Hepatocyte (in vitro differentiated cells): ENCODE data around the gene NPLOC4. TPM values are rescaled to one million over a fixed set of nuclear protein-coding genes. Genes with fewer than 3 reads are reported as not detected.

Source experiments
- DNase-seq: peaks from one replicate; pipeline ENCODE4 v3.0.0-alpha.2; 2016; ENCODE audit warnings: low spot score
- H2AFZ ChIP-seq: fragments of 200-600 bp; sonication (generic); 2 replicates; pipeline ENCODE4 v1.6.0; 2016; ENCODE audit warnings: antibody characterized with exemption, mild to moderate bottlenecking
- H3K27ac ChIP-seq: fragments of 200-600 bp; sonication (generic); 2 replicates; pipeline ENCODE4 v1.5.1; 2016; ENCODE audit warnings: mild to moderate bottlenecking
- H3K27me3 ChIP-seq: fragments of 200-600 bp; sonication (generic); 2 replicates; pipeline ENCODE4 v1.6.1; 2016
- H3K36me3 ChIP-seq: fragments of 200-600 bp; sonication (generic); replicated peaks from 2 replicates; pipeline ENCODE4 v1.5.1; 2016; ENCODE audit warnings: low read depth; ENCODE audit not compliant: insufficient read depth
- H3K4me1 ChIP-seq: fragments of 200-600 bp; sonication (generic); 2 replicates; pipeline ENCODE4 v1.5.1; 2016; ENCODE audit warnings: mild to moderate bottlenecking, moderate library complexity; ENCODE audit not compliant: insufficient read depth
- H3K4me2 ChIP-seq: fragments of 200-600 bp; sonication (generic); 2 replicates; pipeline ENCODE4 v1.6.0; 2016
- H3K4me3 ChIP-seq: fragments of 200-600 bp; sonication (generic); 2 replicates; pipeline ENCODE4 v1.5.1; 2016; ENCODE audit warnings: mild to moderate bottlenecking
- H3K79me2 ChIP-seq: fragments of 200-600 bp; sonication (generic); 2 replicates; pipeline ENCODE4 v1.6.0; 2017; ENCODE audit warnings: mild to moderate bottlenecking
- H3K9me2 ChIP-seq: fragments of 200-600 bp; sonication (generic); replicated peaks from 2 replicates; pipeline ENCODE4 v1.6.0; 2017; ENCODE audit warnings: mild to moderate bottlenecking; ENCODE audit not compliant: insufficient read depth
- H3K9me3 ChIP-seq: fragments of 200-600 bp; sonication (generic); 2 replicates; pipeline ENCODE4 v1.5.1; 2016; ENCODE audit warnings: low read depth, mild to moderate bottlenecking
- H4K20me1 ChIP-seq: fragments of 200-600 bp; sonication (generic); 2 replicates; pipeline ENCODE4 v1.6.0; 2016; ENCODE audit warnings: mild to moderate bottlenecking; ENCODE audit not compliant: insufficient read depth, poor library complexity, severe bottlenecking
- EZH2 ChIP-seq: fragments of 200-600 bp; sonication (generic); IDR thresholded peaks from 2 replicates; pipeline ENCODE4 v1.6.1; 2016; ENCODE audit warnings: antibody characterized with exemption, mild to moderate bottlenecking, borderline replicate concordance
- EZH2phosphoT487 ChIP-seq: fragments of 200-600 bp; sonication (generic); IDR thresholded peaks from one replicate; pipeline ENCODE4 v1.6.1; 2018; ENCODE audit warnings: antibody characterized with exemption, mild to moderate bottlenecking, low read depth, moderate library complexity; ENCODE audit not compliant: unreplicated experiment, severe bottlenecking
- WGBS: methylation state at CpG from one replicate; pipeline ENCODE4 v1.1.6; 2016; ENCODE audit warnings: low lambda C conversion rate; ENCODE audit errors: missing lambda C conversion rate; 5-methylcytosine and 5-hydroxymethylcytosine counted together
- polyA plus RNA-seq: library from polyadenylated mRNA; unstranded; fragments of >200 nt; fragmentation: Nextera tagmentation; extraction: Ambion mirVana; gene quantifications from 2 replicates; pipeline ENCODE4 v1.2.1, GENCODE V29; 2016
- total RNA-seq: library from RNA; depleted of rRNA; stranded (reverse); fragments of >200 nt; gene quantifications from 2 replicates; pipeline ENCODE4 v1.2.3, GENCODE V29; 2014
- TF ChIP-seq, protein P1 (sequence below): fragments of 200-600 bp; sonication (generic); IDR thresholded peaks from 2 replicates; pipeline ENCODE4 v1.5.1; 2016; ENCODE audit warnings: antibody characterized with exemption, mild to moderate bottlenecking; ENCODE audit not compliant: poor library complexity

Gene NPLOC4
- total and polyA plus RNA-seq, 2 experiments from 2014 or later, result 53.7 to 54.6 TPM

DNA sequence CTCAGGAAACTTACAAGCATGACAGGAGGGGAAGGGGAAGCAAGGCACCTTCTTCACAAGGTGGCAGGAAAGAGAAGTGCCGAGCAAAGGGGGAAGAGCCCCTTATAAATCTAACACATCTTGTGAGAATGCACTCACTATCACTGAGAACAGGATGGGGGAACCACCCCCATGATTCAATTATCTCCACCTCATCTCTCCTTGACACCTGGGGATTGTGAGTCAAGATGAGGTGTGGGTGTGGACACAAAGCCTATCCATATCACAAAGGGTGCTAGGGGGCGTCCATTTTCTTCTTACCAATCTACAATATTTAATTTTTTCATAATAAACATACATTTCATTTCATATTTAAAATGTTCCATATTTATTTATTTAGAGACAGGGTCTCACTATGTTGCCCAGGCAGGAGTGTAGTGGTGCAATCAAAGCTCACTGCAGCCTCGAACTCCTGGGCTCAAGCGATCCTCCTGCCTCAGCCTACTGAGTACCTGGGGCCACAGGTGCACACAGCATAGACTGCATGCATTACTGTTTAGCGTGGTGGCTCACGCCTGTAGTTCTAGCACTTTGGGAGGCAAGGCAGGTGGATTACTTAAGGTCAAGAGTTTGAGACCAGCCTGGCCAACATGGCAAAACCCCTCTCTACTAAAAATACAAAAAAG lies 58.2 kb downstream of the NPLOC4 start:
- Histone ChIP-seq H3K79me2 (peaks cover 5% of the 10 kb centered on the region), H3K4me2 (no peak overlapping the region), H3K4me1 (peaks cover 19% of the 10 kb centered on the region), H3K9me3 (no peaks in the 10 kb centered on the region), H3K27me3 (no peaks in the 10 kb centered on the region), H3K9me2 (no peaks in the 10 kb centered on the region), H3K4me3 (no peak overlapping the region), H2AFZ (no peak overlapping the region), H3K27ac (peak overlapping the region; percentile 48), H4K20me1 (peaks cover 6% of the 10 kb centered on the region), H3K36me3 (no peaks in the 10 kb centered on the region)
- WGBS, result 97% methylated on average over 6 of the region's 6 CpGs
- DNase-seq, result no peak
- no peak for TF ChIP-seq EZH2phosphoT487
- TF ChIP-seq, protein P1, sequence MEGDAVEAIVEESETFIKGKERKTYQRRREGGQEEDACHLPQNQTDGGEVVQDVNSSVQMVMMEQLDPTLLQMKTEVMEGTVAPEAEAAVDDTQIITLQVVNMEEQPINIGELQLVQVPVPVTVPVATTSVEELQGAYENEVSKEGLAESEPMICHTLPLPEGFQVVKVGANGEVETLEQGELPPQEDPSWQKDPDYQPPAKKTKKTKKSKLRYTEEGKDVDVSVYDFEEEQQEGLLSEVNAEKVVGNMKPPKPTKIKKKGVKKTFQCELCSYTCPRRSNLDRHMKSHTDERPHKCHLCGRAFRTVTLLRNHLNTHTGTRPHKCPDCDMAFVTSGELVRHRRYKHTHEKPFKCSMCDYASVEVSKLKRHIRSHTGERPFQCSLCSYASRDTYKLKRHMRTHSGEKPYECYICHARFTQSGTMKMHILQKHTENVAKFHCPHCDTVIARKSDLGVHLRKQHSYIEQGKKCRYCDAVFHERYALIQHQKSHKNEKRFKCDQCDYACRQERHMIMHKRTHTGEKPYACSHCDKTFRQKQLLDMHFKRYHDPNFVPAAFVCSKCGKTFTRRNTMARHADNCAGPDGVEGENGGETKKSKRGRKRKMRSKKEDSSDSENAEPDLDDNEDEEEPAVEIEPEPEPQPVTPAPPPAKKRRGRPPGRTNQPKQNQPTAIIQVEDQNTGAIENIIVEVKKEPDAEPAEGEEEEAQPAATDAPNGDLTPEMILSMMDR, result no peak
- TF ChIP-seq EZH2, result no peak

DNA sequence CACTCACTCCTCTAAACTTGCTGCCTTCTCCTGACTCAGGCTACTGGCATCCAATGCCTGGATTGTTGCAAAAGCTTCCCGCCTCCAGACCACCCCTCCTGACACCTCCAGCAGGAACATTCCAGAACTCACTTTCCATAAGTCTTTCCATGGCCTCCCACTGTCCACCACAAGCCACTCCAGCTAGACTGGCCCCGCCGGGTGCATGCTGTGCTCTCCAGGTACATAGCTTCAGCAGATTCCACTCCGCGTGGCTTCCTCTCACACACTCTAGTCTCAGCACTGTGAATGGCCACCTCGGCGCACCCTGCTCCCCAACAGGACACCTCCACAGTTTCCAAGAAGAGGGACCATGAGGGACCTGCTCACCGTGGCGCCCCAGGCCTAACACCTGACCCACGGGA lies 58.9 kb downstream of the NPLOC4 start:
- WGBS, result 90% methylated on average over 10 of the region's 10 CpGs
- Histone ChIP-seq H4K20me1 (peaks cover 6% of the 10 kb centered on the region), H3K9me3 (no peaks in the 10 kb centered on the region), H3K4me1 (peaks cover 19% of the 10 kb centered on the region), H3K36me3 (no peaks in the 10 kb centered on the region), H3K9me2 (no peaks in the 10 kb centered on the region), H3K27me3 (no peaks in the 10 kb centered on the region), H3K4me3 (no peak overlapping the region), H3K27ac (peak overlapping the region; percentile 48), H3K79me2 (peaks cover 9% of the 10 kb centered on the region), H3K4me2 (no peak overlapping the region), H2AFZ (no peak overlapping the region)
- no peak for DNase-seq
- TF ChIP-seq EZH2phosphoT487 (no peak), EZH2 (no peak)
- TF ChIP-seq, protein P1, result no peak

DNA sequence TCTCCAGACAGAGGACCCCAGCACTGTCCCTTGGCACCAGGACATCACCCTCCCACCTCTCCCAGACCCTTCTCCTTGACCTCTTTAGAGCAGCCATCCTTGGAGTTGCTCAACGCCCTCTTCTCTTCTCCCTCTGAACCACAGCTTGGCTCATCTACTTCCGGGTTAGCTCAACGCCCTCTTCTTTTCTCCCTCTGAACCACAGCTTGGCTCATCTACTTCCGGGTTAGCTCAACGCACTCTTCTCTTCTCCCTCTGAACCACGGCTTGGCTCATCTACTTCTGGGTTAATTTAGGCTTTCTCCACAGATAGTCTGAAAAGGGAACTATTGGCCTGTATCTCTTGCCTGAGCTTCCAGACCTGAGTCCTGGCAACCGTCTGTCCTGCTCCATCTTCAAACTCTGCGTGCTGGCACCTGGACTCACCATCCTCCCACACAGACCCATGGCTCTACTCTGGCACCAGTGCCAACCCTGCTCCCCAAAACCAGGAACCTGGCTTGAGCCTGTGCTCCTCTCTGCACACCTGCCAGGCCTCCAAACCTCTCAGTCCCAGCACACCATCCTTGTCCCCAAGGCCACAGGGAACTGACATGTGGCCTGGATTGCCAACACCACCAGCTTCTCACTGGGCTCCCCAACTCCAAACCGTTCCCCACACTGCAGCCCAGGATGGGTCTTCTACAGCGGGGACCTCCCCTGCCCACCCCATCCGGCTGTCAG lies 59.5 kb downstream of the NPLOC4 start:
- H3K27ac ChIP-seq, result peak overlapping the region; percentile 69
- peaks cover 19% of the 10 kb centered on the region for H3K4me1 ChIP-seq
- no peaks in the 10 kb centered on the region for H3K9me2 ChIP-seq
- TF ChIP-seq EZH2, result no peak
- TF ChIP-seq, protein P1, result no peak
- TF ChIP-seq EZH2phosphoT487, result no peak
- H2AFZ ChIP-seq, result no peak overlapping the region
- peaks cover 6% of the 10 kb centered on the region for H4K20me1 ChIP-seq
- no peak for DNase-seq
- WGBS, result 87% methylated on average over 11 of the region's 11 CpGs
- no peaks in the 10 kb centered on the region for H3K27me3 ChIP-seq
- peaks cover 11% of the 10 kb centered on the region for H3K79me2 ChIP-seq
- H3K4me2 ChIP-seq, result peak overlapping the region; percentile 42
- H3K9me3 ChIP-seq, result no peaks in the 10 kb centered on the region
- H3K36me3 ChIP-seq, result no peaks in the 10 kb centered on the region
- no peak overlapping the region for H3K4me3 ChIP-seq
